Activated CD4-positive, CD25-positive, alpha-beta regulatory T cell treated with anti-CD3 and anti-CD28 coated beads, Interleukin-2, amount 50 U/mL, for 72 hours (primary cell): ENCODE measurements around the gene HPS1.

ENCODE experiments used
- DNase-seq: peaks from one replicate; pipeline ENCODE4 v3.0.0; 2021

Gene HPS1

DNA sequence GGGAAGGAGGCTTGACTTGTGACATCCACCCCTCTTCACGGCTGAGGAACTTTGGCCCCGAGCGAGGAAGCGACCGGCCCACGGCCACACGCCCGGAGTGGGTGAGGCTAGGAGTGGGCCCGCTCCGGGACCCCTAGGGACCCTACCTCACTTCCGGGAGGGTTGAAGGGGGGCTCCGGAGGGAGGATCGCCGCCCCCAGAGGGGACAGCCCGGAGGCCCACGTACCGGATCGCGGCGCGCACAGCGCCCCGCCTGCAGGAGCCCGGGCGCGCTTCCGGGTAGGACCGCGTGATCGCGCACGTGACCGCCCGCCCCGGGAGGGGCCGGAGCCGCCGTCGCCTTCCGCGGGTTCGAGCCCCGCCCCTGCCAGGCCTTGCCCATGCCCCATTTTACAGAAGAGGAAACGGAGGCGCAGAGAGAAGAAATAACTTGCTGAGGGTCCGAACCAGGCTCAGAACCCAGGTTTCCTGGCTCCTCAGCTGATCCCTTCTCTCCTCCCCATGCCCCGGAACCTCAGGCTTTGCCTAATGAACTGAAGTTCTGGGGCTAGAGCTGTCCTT, at the start of gene HPS1:
Gene HPS1, minus strand, starts transcription at position 275 of the 561 bp plus-strand sequence. CDS start 3,695 bp downstream, outside the sequence.
- peak; percentile 89 for DNase-seq

DNA sequence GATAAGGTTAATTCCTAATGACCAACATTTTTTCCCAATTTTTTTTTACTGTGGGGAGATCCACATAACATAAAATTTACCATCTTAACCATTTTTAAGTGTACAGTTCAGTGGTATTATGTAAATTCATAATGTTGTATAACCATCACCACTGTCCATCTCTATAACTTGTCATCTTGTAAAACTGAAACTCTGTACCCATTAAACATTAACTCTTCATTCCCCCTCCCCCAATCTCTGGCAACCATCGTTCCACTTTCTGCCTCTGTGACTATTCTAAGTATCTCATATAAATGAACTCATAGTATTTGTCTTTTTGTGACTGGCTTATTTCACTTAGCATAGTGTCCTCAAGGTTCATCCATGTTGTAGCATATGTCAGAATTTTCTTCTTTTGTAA, 46.0 kb upstream of the HPS1 start:
- DNase-seq, result no peak

GRCh38 chr10:98489561-98490481, 43.1 kb upstream of the HPS1 start:
- DNase-seq, result no peak

GRCh38 chr10:98488669-98489430, 42.1 kb upstream of the HPS1 start:
- no peak for DNase-seq

- no peak for DNase-seq
These were observed 40.9 kb upstream of the HPS1 start for GRCh38 chr10:98487649-98488048.

DNA sequence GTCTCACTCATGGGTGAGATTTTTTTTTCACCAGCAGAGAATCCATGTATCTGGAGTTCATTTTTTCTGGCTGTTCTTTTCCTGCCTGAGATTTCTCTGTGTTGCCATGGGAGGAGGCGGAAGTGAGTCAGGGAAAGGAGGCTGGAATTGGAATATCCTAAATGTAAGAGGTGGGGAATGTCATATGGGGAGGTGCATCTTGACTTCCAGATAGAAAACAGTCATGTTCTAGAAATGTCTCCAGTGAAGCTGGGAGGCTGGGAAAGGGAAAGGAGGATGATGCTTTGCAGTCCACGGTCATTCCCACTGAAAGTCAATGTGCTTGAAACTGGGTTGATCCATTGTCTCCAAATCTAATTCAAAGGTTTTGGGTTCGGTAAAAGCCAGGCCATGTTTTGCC, 39.7 kb upstream of the HPS1 start:
- DNase-seq, result no peak

- DNase-seq, result no peak
These were observed 39.2 kb upstream of the HPS1 start for GRCh38 chr10:98485959-98486358.

DNA sequence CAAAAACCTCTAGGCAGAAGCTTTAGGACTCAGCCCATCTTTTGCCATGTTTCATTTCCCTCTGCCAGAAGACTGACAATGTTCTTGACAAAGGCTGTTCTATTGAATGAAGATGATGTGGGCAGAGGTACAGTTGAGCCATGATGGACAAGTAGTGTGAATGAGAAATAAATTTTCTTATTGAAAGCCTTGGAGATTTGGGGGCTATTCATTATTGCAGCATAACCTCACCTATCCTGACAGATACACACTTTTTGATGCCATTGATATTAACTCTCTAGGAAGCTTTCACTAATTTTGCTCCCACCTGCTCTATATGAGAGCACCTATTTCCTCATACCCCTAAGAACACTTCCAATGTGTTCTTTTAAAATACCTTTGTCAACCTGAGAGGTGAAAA, 36.9 kb upstream of the HPS1 start:
- no peak for DNase-seq

DNA sequence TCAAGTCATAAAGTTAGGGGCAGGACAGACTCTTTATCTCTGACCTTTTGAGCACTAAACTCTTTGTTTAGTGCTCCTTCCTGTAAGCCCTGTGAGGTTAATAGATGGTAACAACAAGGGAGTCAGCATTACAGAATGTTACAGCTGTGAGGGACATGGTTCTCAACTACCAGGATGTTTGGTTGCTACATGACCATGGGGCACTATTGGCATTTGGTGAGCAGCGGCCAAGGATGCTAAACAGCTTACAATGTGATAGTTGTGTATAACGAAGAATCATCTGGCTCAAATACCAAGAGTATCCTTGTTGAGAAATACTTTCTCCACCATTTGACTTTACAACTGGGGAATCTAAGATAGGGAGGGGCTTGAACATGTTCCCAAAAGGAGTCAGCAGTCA, 35.4 kb upstream of the HPS1 start:
- DNase-seq, result no peak

DNA sequence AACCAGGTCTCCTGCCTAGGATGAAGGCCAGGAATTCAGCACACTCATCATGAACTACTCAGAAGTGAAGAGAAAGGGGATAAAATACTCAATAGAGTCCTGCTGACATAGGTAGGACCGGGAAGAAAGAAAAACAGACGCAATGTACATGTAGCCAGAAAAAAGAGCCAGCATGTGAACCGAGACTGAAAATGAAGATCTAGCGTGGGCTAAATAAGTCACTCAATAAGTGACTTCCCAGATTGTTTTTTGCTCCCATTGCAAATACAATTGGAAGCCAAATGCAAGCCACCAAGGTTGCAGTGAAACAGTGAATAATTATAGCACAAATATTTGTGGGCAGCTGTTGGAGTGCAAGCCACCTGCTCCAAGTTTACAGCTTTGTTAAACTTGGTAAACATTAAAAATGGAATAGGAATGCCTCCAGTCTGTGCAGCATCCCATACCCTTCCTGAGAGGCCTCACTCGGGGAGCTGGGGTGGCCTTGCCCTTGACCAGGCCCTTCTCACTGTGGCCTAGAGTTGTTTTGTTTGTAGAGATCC, 34.7 kb upstream of the HPS1 start:
- DNase-seq, result no peak

GRCh38 chr10:98478430-98479222, 31.9 kb upstream of the HPS1 start:
- DNase-seq, result no peak

GRCh38 chr10:98477861-98478260, 31.1 kb upstream of the HPS1 start:
- no peak for DNase-seq

GRCh38 chr10:98474628-98475027, 27.9 kb upstream of the HPS1 start:
- no peak for DNase-seq

- DNase-seq, result no peak
These were observed 25.5 kb upstream of the HPS1 start for GRCh38 chr10:98472196-98472595.

GRCh38 chr10:98470850-98471249, 24.1 kb upstream of the HPS1 start:
- DNase-seq, result no peak

DNA sequence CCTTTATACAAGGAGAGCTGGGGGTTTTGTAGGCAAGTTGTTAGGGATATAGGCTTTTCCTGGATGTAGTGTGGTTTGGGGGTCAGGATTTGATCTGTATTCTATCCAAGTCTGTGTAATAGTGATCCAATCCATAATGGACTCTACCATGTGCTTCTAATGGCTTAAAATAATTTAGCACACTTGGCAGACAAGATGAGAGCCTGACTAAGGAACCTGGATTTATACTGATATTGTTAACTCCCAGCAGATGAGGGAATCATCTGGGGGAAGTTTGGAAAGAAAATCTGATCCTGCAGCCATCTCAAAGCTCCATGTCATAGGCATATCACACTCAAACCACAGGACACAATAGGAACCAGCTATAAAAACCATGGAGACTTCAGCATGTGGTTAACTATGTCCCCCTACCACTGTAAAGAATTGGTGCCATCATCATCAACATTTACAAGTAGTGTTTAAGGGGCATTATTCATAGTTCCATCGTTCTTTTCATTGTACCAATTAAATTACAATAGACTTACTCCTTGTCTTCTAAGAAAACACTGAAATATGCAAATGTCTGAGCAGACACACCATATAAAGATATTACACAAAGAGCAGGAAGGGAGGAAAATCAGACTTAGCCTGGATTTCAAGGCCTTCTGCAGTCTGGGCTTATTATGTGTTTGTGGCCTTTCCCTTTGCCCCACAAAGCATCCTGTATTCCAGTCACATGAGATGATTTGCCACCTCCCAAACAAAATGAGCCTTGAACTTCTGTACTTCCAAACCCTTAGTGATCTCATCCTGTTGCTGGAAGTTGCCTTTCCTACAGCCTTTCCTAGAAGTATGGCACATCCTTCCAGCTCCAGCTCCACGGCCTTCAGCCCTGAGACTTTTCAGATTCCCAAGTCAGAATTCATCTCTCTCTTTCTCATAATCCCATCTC, 22.5 kb upstream of the HPS1 start:
- no peak for DNase-seq

- peak; percentile 53 for DNase-seq
These were observed 21.0 kb upstream of the HPS1 start for GRCh38 chr10:98467506-98468318.

GRCh38 chr10:98466861-98467505, 20.2 kb upstream of the HPS1 start:
- DNase-seq, result no peak

GRCh38 chr10:98465866-98466265, 19.1 kb upstream of the HPS1 start:
- no peak for DNase-seq
